GM20431 (cell line): ENCODE data around the gene VAC14.
"Not testable (repeated sequence)": the region's sequence is repeated elsewhere in the genome, so short reads cannot be mapped to it uniquely, and the experiment has no call there.

Experiments
- in situ Hi-C: fragments of 300-500 bp; cut with MseI, MboI; formaldehyde crosslinking; loops from one replicate; pipeline ENCODE4 v1.15.0; 2020; ENCODE audit warnings: low sequenced_read_pairs; ENCODE audit not compliant: unreplicated experiment

Gene VAC14

GRCh38 chr16:70676675-70677498 lies 124.1 kb downstream of the VAC14 start:
- in situ Hi-C loops = no loop called here

- in situ Hi-C loops = no loop called here
Measured at GRCh38 chr16:70675851-70676513, 125.0 kb downstream of the VAC14 start.

- in situ Hi-C loops = no loop called here
Measured at GRCh38 chr16:70674221-70675014, 126.5 kb downstream of the VAC14 start.

- in situ Hi-C loops = not testable (repeated sequence)
Measured at GRCh38 chr16:70670938-70671337, 130.0 kb downstream of the VAC14 start.

- in situ Hi-C loops = no loop called here
Measured at GRCh38 chr16:70670175-70670574, 130.8 kb downstream of the VAC14 start.

GRCh38 chr16:70665806-70666735 lies 134.9 kb downstream of the VAC14 start:
- in situ Hi-C loops = no loop called here

- in situ Hi-C loops = no loop called here
Measured at GRCh38 chr16:70665113-70665694, 135.8 kb downstream of the VAC14 start.

GRCh38 chr16:70664325-70665112 lies 136.4 kb downstream of the VAC14 start:
- in situ Hi-C loops = no loop called here

- in situ Hi-C loops = no loop called here
Measured at GRCh38 chr16:70663524-70664324, 137.2 kb downstream of the VAC14 start.

- in situ Hi-C loops = no loop called here
Measured at GRCh38 chr16:70662991-70663523, 137.9 kb downstream of the VAC14 start.

GRCh38 chr16:70661918-70662641 lies 138.9 kb downstream of the VAC14 start:
- in situ Hi-C loops = no loop called here

- in situ Hi-C loops = no loop called here
Measured at GRCh38 chr16:70661534-70661917, 139.4 kb downstream of the VAC14 start.

- in situ Hi-C loops = no loop called here
Measured at GRCh38 chr16:70660672-70661350, 140.1 kb downstream of the VAC14 start.

- in situ Hi-C loops = no loop called here
Measured at GRCh38 chr16:70659953-70660671, 140.8 kb downstream of the VAC14 start.

GRCh38 chr16:70659546-70659945 lies 141.4 kb downstream of the VAC14 start:
- in situ Hi-C loops = no loop called here

- in situ Hi-C loops = no loop called here
Measured at GRCh38 chr16:70658921-70659320, 142.0 kb downstream of the VAC14 start.
